H9 (cell line): ENCODE results near the gene ZNF213. TPM values are rescaled to one million over a fixed set of nuclear protein-coding genes. Genes with fewer than 3 reads are reported as not detected.
A peak's percentile ranks its signal among the peaks of the same experiment; 100 is the strongest.

Experiments used
- DNase-seq: peaks from one replicate; pipeline ENCODE4 v3.0.0-alpha.2; 2017
- H2AFZ ChIP-seq: one replicate; pipeline ENCODE4 v1.6.1; 2013; ENCODE audit warnings: mild to moderate bottlenecking, low read length, control low read depth, moderate library complexity
- H2AK5ac ChIP-seq: 2 replicates; pipeline ENCODE4 v1.6.1; 2013; ENCODE audit warnings: low read length, control low read depth, mixed read lengths; ENCODE audit not compliant: insufficient read length
- H2BK120ac ChIP-seq: one replicate; pipeline ENCODE4 v1.6.1; 2013; ENCODE audit warnings: low read depth, mild to moderate bottlenecking, low read length, control low read depth, inconsistent platforms; ENCODE audit not compliant: poor library complexity, severe bottlenecking
- H2BK12ac ChIP-seq: 2 replicates; pipeline ENCODE4 v1.6.1; 2013; ENCODE audit warnings: low read length, control low read depth, mixed read lengths, low read depth; ENCODE audit not compliant: insufficient read length
- H2BK15ac ChIP-seq: 2 replicates; pipeline ENCODE4 v1.6.1; 2013; ENCODE audit warnings: low read depth, low read length, control low read depth
- H2BK20ac ChIP-seq: one replicate; pipeline ENCODE4 v1.6.1; 2013; ENCODE audit warnings: low read depth, mild to moderate bottlenecking, low read length, control low read depth, inconsistent platforms; ENCODE audit not compliant: poor library complexity, severe bottlenecking
- H2BK5ac ChIP-seq: 2 replicates; pipeline ENCODE4 v1.6.1; 2013; ENCODE audit warnings: low read length, control low read depth, mixed read lengths; ENCODE audit not compliant: insufficient read length
- H3K14ac ChIP-seq: 2 replicates; pipeline ENCODE4 v1.6.1; 2013; ENCODE audit warnings: low read length, control low read depth; ENCODE audit not compliant: insufficient read depth
- H3K18ac ChIP-seq: 2 replicates; pipeline ENCODE4 v1.6.1; 2013; ENCODE audit warnings: low read depth, mild to moderate bottlenecking, mixed read lengths, low read length, control low read depth; ENCODE audit not compliant: insufficient read length
- H3K23ac ChIP-seq: 2 replicates; pipeline ENCODE4 v1.6.1; 2013; ENCODE audit warnings: low read length, control low read depth, mixed read lengths, low read depth; ENCODE audit not compliant: insufficient read length
- H3K23me2 ChIP-seq: 2 replicates; pipeline ENCODE4 v1.6.1; 2013; ENCODE audit warnings: low read depth, mild to moderate bottlenecking, mixed read lengths, low read length, control low read depth; ENCODE audit not compliant: insufficient read length, poor library complexity, severe bottlenecking
- H3K27ac ChIP-seq: 2 replicates; pipeline ENCODE4 v1.5.1; 2013; ENCODE audit warnings: low read length, control low read depth, mixed read lengths, low read depth; ENCODE audit not compliant: insufficient read length
- H3K27me3 ChIP-seq: 2 replicates; pipeline ENCODE4 v1.6.1; 2013; ENCODE audit warnings: low read length, control low read depth, inconsistent platforms; ENCODE audit not compliant: insufficient read depth
- H3K4ac ChIP-seq: 2 replicates; pipeline ENCODE4 v1.6.1; 2013; ENCODE audit warnings: low read depth, mild to moderate bottlenecking, control low read depth, inconsistent platforms, low read length, moderate library complexity
- H3K4me1 ChIP-seq: 2 replicates; pipeline ENCODE4 v1.6.1; 2013; ENCODE audit warnings: low read length, control low read depth, inconsistent platforms; ENCODE audit not compliant: insufficient read depth
- H3K4me2 ChIP-seq: 2 replicates; pipeline ENCODE4 v1.6.1; 2013; ENCODE audit warnings: low read length, control low read depth, mixed read lengths; ENCODE audit not compliant: insufficient read length, insufficient read depth
- H3K56ac ChIP-seq: 2 replicates; pipeline ENCODE4 v1.6.1; 2013; ENCODE audit warnings: low read depth, mild to moderate bottlenecking, mixed read lengths, low read length, control low read depth; ENCODE audit not compliant: insufficient read length
- H3K79me1 ChIP-seq: 2 replicates; pipeline ENCODE4 v1.6.1; 2013; ENCODE audit warnings: low read depth, mild to moderate bottlenecking, moderate library complexity, low read length, control low read depth, inconsistent platforms; ENCODE audit not compliant: insufficient read depth, poor library complexity, severe bottlenecking
- H3K79me2 ChIP-seq: 2 replicates; pipeline ENCODE4 v1.6.1; 2013; ENCODE audit warnings: low read length, control low read depth, inconsistent platforms; ENCODE audit not compliant: insufficient read depth
- H3K9ac ChIP-seq: 2 replicates; pipeline ENCODE4 v1.6.1; 2013; ENCODE audit warnings: low read length, control low read depth, mixed read lengths; ENCODE audit not compliant: insufficient read length; ENCODE audit errors: extremely low read depth
- H3K9me3 ChIP-seq: one replicate; pipeline ENCODE4 v1.6.1; 2013; ENCODE audit warnings: low read depth, low read length, inconsistent platforms; ENCODE audit not compliant: control insufficient read depth
- H3T11ph ChIP-seq: one replicate; pipeline ENCODE4 v1.6.1; 2013; ENCODE audit warnings: mild to moderate bottlenecking, low read length, control low read depth, inconsistent platforms
- H4K20me1 ChIP-seq: one replicate; pipeline ENCODE4 v1.6.1; 2013; ENCODE audit not compliant: control insufficient read depth, insufficient read length, insufficient read depth
- H4K5ac ChIP-seq: 2 replicates; pipeline ENCODE4 v1.6.1; 2013; ENCODE audit warnings: low read depth, mild to moderate bottlenecking, mixed read lengths, low read length, control low read depth; ENCODE audit not compliant: insufficient read length
- H4K8ac ChIP-seq: replicated peaks from 2 replicates; pipeline ENCODE4 v1.6.1; 2013; ENCODE audit warnings: low read length, control low read depth, mixed read lengths, low read depth; ENCODE audit not compliant: insufficient read length
- H4K91ac ChIP-seq: 2 replicates; pipeline ENCODE4 v1.6.1; 2013; ENCODE audit warnings: low read depth, mild to moderate bottlenecking, moderate library complexity, mixed read lengths, low read length, control low read depth; ENCODE audit not compliant: insufficient read length
- H3K27ac Mint-ChIP-seq, 3 experiments: 2 replicates in 2 of 3; 3 replicates in 1 of 3; pipeline ENCODE4 v1.8.0; 2020 to 2021; ENCODE audit warnings: mixed read lengths in 3 of 3, mild to moderate bottlenecking in 1 of 3, moderate library complexity in 1 of 3
- H3K27me3 Mint-ChIP-seq: 2 replicates; pipeline ENCODE4 v1.8.0; 2021; ENCODE audit warnings: low read depth, mild to moderate bottlenecking, moderate library complexity, mixed read lengths
- H3K36me3 Mint-ChIP-seq, 3 experiments: 2 replicates in 2 of 3; 3 replicates in 1 of 3; pipeline ENCODE4 v1.8.0; 2020 to 2021; ENCODE audit warnings: low read depth in 3 of 3, mixed read lengths in 3 of 3; ENCODE audit not compliant: insufficient read depth in 1 of 3
- H3K4me1 Mint-ChIP-seq, 2 experiments: 2 replicates each; pipeline ENCODE4 v1.8.0; 2020; ENCODE audit warnings: mixed read lengths in 2 of 2
- H3K4me3 Mint-ChIP-seq, 2 experiments: 2 replicates in 1 of 2; 3 replicates in 1 of 2; pipeline ENCODE4 v1.8.0; 2020 to 2021; ENCODE audit warnings: mild to moderate bottlenecking in 2 of 2, mixed read lengths in 2 of 2, moderate library complexity in 1 of 2
- H3K9me3 Mint-ChIP-seq, 2 experiments: 2 replicates in 1 of 2; 3 replicates in 1 of 2; pipeline ENCODE4 v1.8.0; 2020; ENCODE audit warnings: mild to moderate bottlenecking in 2 of 2, mixed read lengths in 2 of 2, moderate library complexity in 1 of 2
- WGBS: extraction: QIAGEN DNeasy Blood & Tissue Kit; methylation state at CpG from one replicate; pipeline ENCODE4 v1.1.7; 2013; ENCODE audit warnings: missing lambda C conversion rate, low lambda C conversion rate, mixed read lengths; ENCODE audit not compliant: insufficient read length; ENCODE audit errors: extremely low coverage; 5-methylcytosine and 5-hydroxymethylcytosine counted together
- total RNA-seq: library from RNA; stranded (reverse); gene quantifications from 2 replicates; pipeline ENCODE4 v1.2.1, GENCODE V29; 2021
- TF ChIP-seq, protein P1 (sequence below): fragments of 200-600 bp; sonication (generic); conservative IDR thresholded peaks from 3 replicates; pipeline ENCODE4 v1.8.0; 2021; ENCODE audit warnings: antibody characterized with exemption, mild to moderate bottlenecking

ZNF213 gene
- total RNA-seq, 1 experiment from 2014 or later, result 6.4 TPM

DNA sequence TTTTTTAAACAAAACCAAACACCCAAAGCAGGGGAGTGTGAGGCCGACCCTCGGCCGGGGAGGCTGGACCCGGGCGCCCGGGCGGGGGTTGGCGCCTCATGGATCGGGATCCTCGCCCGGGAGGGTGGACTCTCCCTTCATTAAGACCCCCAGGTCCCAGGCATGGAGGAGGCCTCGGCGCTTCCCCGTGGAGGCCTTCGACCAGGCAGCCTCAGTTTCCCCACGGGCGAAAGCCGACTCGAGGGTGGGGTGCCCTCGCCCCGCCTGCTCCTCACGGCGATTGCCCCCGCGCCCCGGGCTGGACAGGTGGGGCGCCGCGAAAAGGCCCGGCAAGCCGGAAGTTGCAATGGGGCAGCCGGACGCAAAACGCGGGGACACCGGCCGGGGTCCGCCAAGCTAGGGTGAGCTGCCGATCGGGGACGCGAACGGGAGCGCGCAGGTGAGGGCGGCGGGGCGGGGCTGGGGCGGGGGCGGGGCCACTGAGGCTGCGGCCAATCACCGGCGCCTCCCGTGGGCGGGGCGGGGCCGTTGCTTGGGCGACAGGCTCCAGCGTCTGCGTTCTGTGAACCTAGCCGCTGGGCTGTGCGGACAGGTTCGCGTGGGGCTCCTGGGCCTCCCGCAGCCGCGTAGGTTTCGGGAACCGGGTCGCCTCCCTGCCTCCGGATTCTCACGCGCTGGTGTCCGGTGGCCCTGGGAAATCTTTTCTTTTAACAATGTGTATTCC, 28.5 kb upstream of the ZNF213 start:
- H3K9me3 ChIP-seq, result no peaks in the 10 kb centered on the region
- H3K18ac ChIP-seq, result peak overlapping the region; percentile 88
- peak overlapping the region; percentile 50 for H3K4me2 ChIP-seq
- no peak overlapping the region for H3K4ac ChIP-seq
- no peak overlapping the region for H3K23ac ChIP-seq
- Mint-ChIP-seq H3K9me3 (no peaks in the 10 kb centered on the region; a peak in 1 of 5 replicates), H3K4me3 (peak overlapping the region; percentile 56 to 82), H3K27me3 (no peaks in the 10 kb centered on the region), H3K27ac (peak overlapping the region; percentile 98 to 99 (median 99); a peak in 5 of 7 replicates), H3K36me3 (no peaks in the 10 kb centered on the region; a peak in 2 of 7 replicates), H3K4me1 (peaks cover 21 to 26% of the 10 kb centered on the region in 2 experiments)
- no peak overlapping the region for H3K27ac ChIP-seq
- peak overlapping the region; percentile 93; the same call in 1 of the 2 replicates for H3K14ac ChIP-seq
- no CpG with 5 or more reads among the region's 74 CpGs for WGBS
- H3K27me3 ChIP-seq, result no peaks in the 10 kb centered on the region
- H4K8ac ChIP-seq, result no peak overlapping the region
- H4K91ac ChIP-seq, result no peak overlapping the region
- DNase-seq, result peak; percentile 97
- H2AFZ ChIP-seq, result no peak overlapping the region
- H3K79me2 ChIP-seq, result no peaks in the 10 kb centered on the region
- no peak overlapping the region for H3K56ac ChIP-seq
- H2BK15ac ChIP-seq, result no peak overlapping the region
- no peak overlapping the region for H4K5ac ChIP-seq
- no peak overlapping the region for H3T11ph ChIP-seq
- no peaks in the 10 kb centered on the region for H4K20me1 ChIP-seq
- H2BK20ac ChIP-seq, result no peak overlapping the region
- peaks cover 3% of the 10 kb centered on the region for H3K4me1 ChIP-seq
- no peak overlapping the region for H2BK5ac ChIP-seq
- no peak overlapping the region for H2BK120ac ChIP-seq
- peak overlapping the region; percentile 70 for H3K9ac ChIP-seq
- no peak overlapping the region for H2BK12ac ChIP-seq
- TF ChIP-seq, protein P1, sequence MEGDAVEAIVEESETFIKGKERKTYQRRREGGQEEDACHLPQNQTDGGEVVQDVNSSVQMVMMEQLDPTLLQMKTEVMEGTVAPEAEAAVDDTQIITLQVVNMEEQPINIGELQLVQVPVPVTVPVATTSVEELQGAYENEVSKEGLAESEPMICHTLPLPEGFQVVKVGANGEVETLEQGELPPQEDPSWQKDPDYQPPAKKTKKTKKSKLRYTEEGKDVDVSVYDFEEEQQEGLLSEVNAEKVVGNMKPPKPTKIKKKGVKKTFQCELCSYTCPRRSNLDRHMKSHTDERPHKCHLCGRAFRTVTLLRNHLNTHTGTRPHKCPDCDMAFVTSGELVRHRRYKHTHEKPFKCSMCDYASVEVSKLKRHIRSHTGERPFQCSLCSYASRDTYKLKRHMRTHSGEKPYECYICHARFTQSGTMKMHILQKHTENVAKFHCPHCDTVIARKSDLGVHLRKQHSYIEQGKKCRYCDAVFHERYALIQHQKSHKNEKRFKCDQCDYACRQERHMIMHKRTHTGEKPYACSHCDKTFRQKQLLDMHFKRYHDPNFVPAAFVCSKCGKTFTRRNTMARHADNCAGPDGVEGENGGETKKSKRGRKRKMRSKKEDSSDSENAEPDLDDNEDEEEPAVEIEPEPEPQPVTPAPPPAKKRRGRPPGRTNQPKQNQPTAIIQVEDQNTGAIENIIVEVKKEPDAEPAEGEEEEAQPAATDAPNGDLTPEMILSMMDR, result no peak
- H2AK5ac ChIP-seq, result no peak overlapping the region
- no peaks in the 10 kb centered on the region for H3K79me1 ChIP-seq
- peaks cover 8% of the 10 kb centered on the region for H3K23me2 ChIP-seq
